ENCODE results near the gene C5. TPM values are rescaled to one million over a fixed set of nuclear protein-coding genes. Genes with fewer than 3 reads are reported as not detected.

Gene C5
- total RNA-seq, 1 donor from 2014 or later: 3.1 TPM

- no peak for TF ChIP-seq CTCF (IDR thresholded peaks at IDR 0.05; ENCODE audit: unreplicated experiment)
- DNase-seq (ENCODE audit: low spot score in 2 of 2, unreplicated experiment in 2 of 2): no peak
- Mint-ChIP-seq H3K36me3 (peaks cover 3% of the 10 kb centered on the region), H3K27me3 (ENCODE audit: low read depth) (no peaks in the 10 kb centered on the region), H3K27ac (no peak overlapping the region), H3K9me3 (peaks cover 8% of the 10 kb centered on the region), H3K4me1 (peaks cover 21% of the 10 kb centered on the region), H3K4me3 (no peak overlapping the region)
These were observed 9.4 kb upstream of the C5 start for GRCh38 chr9:121059513-121059912.

GRCh38 chr9:121057821-121058220 lies 7.7 kb upstream of the C5 start:
- no peak overlapping the region for H3K4me3 Mint-ChIP-seq
- H3K27me3 Mint-ChIP-seq (ENCODE audit: low read depth): no peaks in the 10 kb centered on the region
- peaks cover 3% of the 10 kb centered on the region for H3K36me3 Mint-ChIP-seq
- H3K9me3 Mint-ChIP-seq: peaks cover 8% of the 10 kb centered on the region
- DNase-seq (ENCODE audit: low spot score in 2 of 2, unreplicated experiment in 2 of 2): no peak
- peaks cover 16% of the 10 kb centered on the region for H3K4me1 Mint-ChIP-seq
- H3K27ac Mint-ChIP-seq: no peak overlapping the region
- no peak for TF ChIP-seq CTCF (IDR thresholded peaks at IDR 0.05; ENCODE audit: unreplicated experiment)

- peaks cover 3% of the 10 kb centered on the region for H3K36me3 Mint-ChIP-seq
- no peaks in the 10 kb centered on the region for H3K27me3 Mint-ChIP-seq (ENCODE audit: low read depth)
- no peak for DNase-seq (ENCODE audit: low spot score in 2 of 2, unreplicated experiment in 2 of 2)
- no peak overlapping the region for H3K4me3 Mint-ChIP-seq
- H3K4me1 Mint-ChIP-seq: peaks cover 5% of the 10 kb centered on the region
- peak; percentile 29 for TF ChIP-seq CTCF (IDR thresholded peaks at IDR 0.05; ENCODE audit: unreplicated experiment)
- H3K9me3 Mint-ChIP-seq: peaks cover 8% of the 10 kb centered on the region
- no peak overlapping the region for H3K27ac Mint-ChIP-seq
These were observed 5.6 kb upstream of the C5 start for GRCh38 chr9:121055642-121056143.

GRCh38 chr9:121053544-121053943 lies 3.5 kb upstream of the C5 start:
- DNase-seq (ENCODE audit: low spot score in 2 of 2, unreplicated experiment in 2 of 2): no peak
- H3K36me3 Mint-ChIP-seq: peaks cover 3% of the 10 kb centered on the region
- peaks cover 8% of the 10 kb centered on the region for H3K9me3 Mint-ChIP-seq
- H3K4me1 Mint-ChIP-seq: peaks cover 5% of the 10 kb centered on the region
- no peak overlapping the region for H3K27ac Mint-ChIP-seq
- no peaks in the 10 kb centered on the region for H3K27me3 Mint-ChIP-seq (ENCODE audit: low read depth)
- no peak for TF ChIP-seq CTCF (IDR thresholded peaks at IDR 0.05; ENCODE audit: unreplicated experiment)
- H3K4me3 Mint-ChIP-seq: no peak overlapping the region

- Mint-ChIP-seq H3K9me3 (no peaks in the 10 kb centered on the region), H3K36me3 (no peaks in the 10 kb centered on the region), H3K27me3 (ENCODE audit: low read depth) (no peaks in the 10 kb centered on the region), H3K4me1 (peaks cover 5% of the 10 kb centered on the region), H3K27ac (no peak overlapping the region), H3K4me3 (no peak overlapping the region)
- no peak for DNase-seq (ENCODE audit: low spot score in 2 of 2, unreplicated experiment in 2 of 2)
- TF ChIP-seq CTCF (IDR thresholded peaks at IDR 0.05; ENCODE audit: unreplicated experiment): no peak
These were observed 1.5 kb downstream of the C5 start for GRCh38 chr9:121048618-121049017.

GRCh38 chr9:121048175-121048574 lies 1.9 kb downstream of the C5 start:
- H3K36me3 Mint-ChIP-seq: no peaks in the 10 kb centered on the region
- DNase-seq (ENCODE audit: low spot score in 2 of 2, unreplicated experiment in 2 of 2): no peak
- H3K4me3 Mint-ChIP-seq: no peak overlapping the region
- H3K27ac Mint-ChIP-seq: no peak overlapping the region
- no peak for TF ChIP-seq CTCF (IDR thresholded peaks at IDR 0.05; ENCODE audit: unreplicated experiment)
- H3K4me1 Mint-ChIP-seq: peaks cover 5% of the 10 kb centered on the region
- no peaks in the 10 kb centered on the region for H3K9me3 Mint-ChIP-seq
- no peaks in the 10 kb centered on the region for H3K27me3 Mint-ChIP-seq (ENCODE audit: low read depth)
